Measurements from ENCODE around the gene OR13C2.
"Not testable (repeated sequence)": the region's sequence is repeated elsewhere in the genome, so short reads cannot be mapped to it uniquely, and the experiment has no call there.

The OR13C2 gene

DNA sequence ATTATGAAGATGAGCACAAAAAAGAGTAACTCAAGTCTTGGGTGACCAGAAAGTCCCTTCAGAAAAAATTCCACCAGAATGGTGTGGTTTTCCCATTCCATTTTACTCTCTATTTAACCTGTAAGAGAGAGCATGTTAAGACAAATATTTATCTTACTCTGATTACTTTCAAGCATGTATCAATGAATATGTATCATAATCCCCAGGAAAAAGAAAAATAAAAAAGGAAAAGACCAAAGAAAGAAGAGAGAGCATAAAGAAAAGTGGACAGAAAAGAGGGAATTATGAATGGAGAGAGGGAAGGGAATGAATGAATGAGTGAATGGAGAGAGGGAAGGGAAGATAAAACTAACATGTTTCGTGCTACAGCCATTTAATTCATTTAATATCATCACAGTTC, at the start of gene OR13C2:
Gene OR13C2 (minus strand): TSS at position 101 of the 400 bp plus-strand sequence. CDS start 0 bp downstream, at position 101.
- not testable (repeated sequence) for DNase-seq (ENCODE audit: low read depth)

- DNase-seq (ENCODE audit: low read depth), result no peak
Observed at GRCh38 chr9:104635456-104635855, 30.0 kb upstream of the OR13C2 start.

GRCh38 chr9:104633976-104634520, 28.6 kb upstream of the OR13C2 start:
- no peak for DNase-seq (ENCODE audit: low read depth)

- DNase-seq (ENCODE audit: low read depth), result not testable (repeated sequence)
Observed at GRCh38 chr9:104625964-104626363, 20.5 kb upstream of the OR13C2 start.

- no peak for DNase-seq (ENCODE audit: low read depth)
Observed at GRCh38 chr9:104618104-104618503, 12.7 kb upstream of the OR13C2 start, which contains the start of gene OR13C9. OR13C9 (minus strand) TSS chr9:104618204; CDS start chr9:104618204, 0 bp downstream.

DNA sequence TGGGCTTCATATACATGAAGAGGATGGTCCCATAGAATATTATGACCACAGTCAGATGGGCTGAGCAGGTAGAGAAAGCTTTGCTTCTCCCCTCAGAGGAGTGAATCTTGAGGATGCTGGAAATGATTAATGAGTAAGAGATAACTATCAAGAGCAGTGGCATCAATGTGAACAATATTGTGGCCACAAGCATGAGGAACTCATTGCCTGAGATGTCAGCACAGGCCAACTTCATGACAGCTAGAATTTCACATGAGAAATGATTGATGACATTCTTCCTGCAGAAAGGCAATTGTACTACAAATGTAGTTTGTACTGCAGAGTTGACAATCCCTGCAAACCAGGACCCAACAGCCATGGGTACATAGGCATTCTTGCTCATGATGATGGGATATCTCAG, 12.0 kb upstream of the OR13C2 start:
- DNase-seq (ENCODE audit: low read depth), result no peak

DNA sequence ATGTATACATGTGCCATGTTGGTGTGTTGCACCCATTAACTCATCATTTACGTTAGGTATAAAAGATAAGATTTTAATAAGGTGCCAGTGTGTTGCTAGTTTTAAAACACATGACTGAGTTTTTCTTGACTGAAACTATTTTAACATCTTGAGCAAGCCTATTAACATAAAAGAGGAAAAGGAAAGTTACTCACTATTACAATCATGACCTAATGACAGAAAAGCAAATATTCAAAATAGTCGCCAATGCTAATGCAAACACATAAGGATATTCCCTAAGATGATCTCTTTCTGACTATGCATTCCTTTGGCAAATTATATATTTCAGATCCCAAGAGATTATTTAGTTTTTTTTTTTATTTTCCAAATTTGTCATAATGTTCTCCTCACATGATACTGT, 5.8 kb upstream of the OR13C2 start:
- no peak for DNase-seq (ENCODE audit: low read depth)

DNA sequence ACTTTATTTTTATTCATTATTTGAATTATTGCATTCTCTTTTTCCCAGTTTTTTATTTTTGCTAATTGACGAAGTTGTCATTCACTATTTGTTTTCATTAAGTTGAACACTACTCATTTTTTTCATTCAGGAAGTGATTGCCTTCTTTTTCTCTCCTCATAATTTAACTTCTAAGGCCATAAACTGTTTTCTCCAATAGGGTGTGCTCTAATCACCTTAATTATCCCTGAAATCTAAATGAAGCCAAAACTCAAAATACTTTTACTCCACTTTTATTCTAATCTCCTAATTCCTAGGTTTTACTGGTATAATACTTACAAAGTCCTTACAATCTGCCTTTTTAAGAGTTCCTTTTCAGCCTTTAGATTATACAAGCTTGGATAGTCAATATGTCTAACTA, 2.9 kb upstream of the OR13C2 start:
- DNase-seq (ENCODE audit: low read depth), result peak; percentile 1

DNA sequence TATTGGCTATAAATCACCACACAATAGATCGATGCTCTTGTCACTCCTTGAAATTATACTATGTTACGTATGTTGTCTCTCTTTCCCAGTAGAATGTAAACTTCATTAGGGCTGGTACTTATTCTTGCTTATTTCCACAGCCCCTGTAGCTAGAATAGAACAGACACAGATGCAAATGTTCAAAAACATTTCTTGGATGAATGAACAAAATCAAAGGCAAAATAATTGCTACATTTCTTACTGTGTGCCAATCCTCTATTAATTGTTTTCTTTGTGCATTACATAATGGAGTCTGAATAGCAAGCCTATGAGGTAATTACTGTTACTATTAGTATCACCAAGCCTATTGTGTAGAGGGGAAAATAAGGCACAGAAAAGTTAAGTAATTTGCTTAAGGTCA, 725 bp upstream of the OR13C2 start:
- peak; percentile 2 for DNase-seq (ENCODE audit: low read depth)

- DNase-seq (ENCODE audit: low read depth), result no peak
Observed at GRCh38 chr9:104604801-104605200, 626 bp downstream of the OR13C2 start.

DNA sequence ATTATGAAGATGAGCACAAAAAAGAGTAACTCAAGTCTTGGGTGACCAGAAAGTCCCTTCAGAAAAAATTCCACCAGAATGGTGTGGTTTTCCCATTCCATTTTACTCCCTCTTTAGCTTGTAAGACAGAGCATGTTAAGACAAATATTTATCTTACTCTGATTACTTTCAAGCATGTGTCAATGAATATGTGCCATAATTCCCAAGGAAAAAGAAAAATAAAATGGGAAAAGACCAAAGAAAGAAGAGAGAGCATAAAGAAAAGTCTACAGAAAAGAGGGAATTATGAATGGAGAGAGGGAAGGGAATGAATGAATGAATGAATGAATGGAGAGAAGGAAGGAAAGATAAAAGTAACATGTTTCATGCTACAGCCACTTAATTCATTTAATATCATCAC, 6.1 kb downstream of the OR13C2 start, which contains the start of gene OR13C5:
Gene OR13C5 (minus strand): TSS at position 101 of the 400 bp plus-strand sequence. CDS start 0 bp downstream, at position 101.
- DNase-seq (ENCODE audit: low read depth), result not testable (repeated sequence)

GRCh38 chr9:104598749-104599148, 6.7 kb downstream of the OR13C2 start:
- DNase-seq (ENCODE audit: low read depth), result not testable (repeated sequence)

DNA sequence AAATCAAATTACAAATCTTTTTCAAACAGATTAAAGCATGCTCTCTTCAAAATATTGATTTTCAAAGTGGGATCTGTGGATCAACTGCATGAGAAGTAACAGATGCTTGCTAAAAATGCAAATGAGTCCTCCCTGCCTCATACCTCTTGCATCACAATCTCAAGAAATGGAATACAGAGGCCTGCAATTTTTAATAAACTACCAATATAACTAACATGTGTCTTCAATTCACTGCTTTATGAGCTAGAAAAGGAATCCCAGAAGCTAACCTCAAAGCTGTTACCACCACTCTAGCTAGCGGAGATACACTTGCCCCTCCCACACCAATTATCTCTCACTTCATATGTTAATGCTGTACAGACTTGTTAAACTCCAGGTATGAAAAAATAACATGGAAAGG, 15.8 kb downstream of the OR13C2 start:
- DNase-seq (ENCODE audit: low read depth), result no peak

GRCh38 chr9:104586496-104587180, 18.8 kb downstream of the OR13C2 start:
- DNase-seq (ENCODE audit: low read depth), result peak; percentile 54

GRCh38 chr9:104580562-104580961, 24.9 kb downstream of the OR13C2 start:
- DNase-seq (ENCODE audit: low read depth), result no peak

GRCh38 chr9:104577263-104577662, 28.2 kb downstream of the OR13C2 start:
- DNase-seq (ENCODE audit: low read depth), result no peak

- DNase-seq (ENCODE audit: low read depth), result peak; percentile 8
Observed at GRCh38 chr9:104575456-104575855, 30.0 kb downstream of the OR13C2 start.

DNA sequence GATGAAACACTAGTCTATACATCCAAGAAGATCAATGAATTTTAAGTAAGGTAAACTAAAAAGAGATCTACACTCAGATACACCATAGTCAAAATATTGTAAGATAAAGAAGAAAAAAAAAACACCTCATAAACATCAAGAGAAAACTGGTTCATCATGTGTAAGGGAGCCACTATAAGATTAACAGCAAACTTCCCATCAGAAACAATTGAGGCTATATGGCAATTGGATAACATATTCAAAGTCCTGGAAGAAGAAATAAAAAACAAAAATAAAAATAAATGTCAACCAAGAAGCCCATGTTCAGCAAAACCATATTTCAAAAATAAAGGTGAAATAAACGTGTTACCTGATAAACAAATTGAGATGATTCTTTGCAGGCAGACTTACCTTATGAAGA, 32.8 kb downstream of the OR13C2 start:
- DNase-seq (ENCODE audit: low read depth), result no peak

- DNase-seq (ENCODE audit: low read depth), result no peak
Observed at GRCh38 chr9:104568868-104569267, 36.6 kb downstream of the OR13C2 start, which contains the start of gene OR13C8. OR13C8 (plus strand) TSS chr9:104569168; CDS start chr9:104569168, 0 bp downstream.

- DNase-seq (ENCODE audit: low read depth), result no peak
Observed at GRCh38 chr9:104564358-104564757, 41.1 kb downstream of the OR13C2 start.

- DNase-seq (ENCODE audit: low read depth), result no peak
Observed at GRCh38 chr9:104556830-104557634, 48.4 kb downstream of the OR13C2 start.

GRCh38 chr9:104555521-104555920, 49.9 kb downstream of the OR13C2 start:
- peak; percentile 0 for DNase-seq (ENCODE audit: low read depth)
